DND-41 (cell line): ENCODE measurements around the gene PIK3CG.

ENCODE experiments used
- ATAC-seq: fragments of 200-7000 bp; cut with Tn5 transposase; 3 replicates; pipeline ENCODE4 v1.9.1; 2021; ENCODE audit warnings: low read depth; ENCODE audit not compliant: insufficient read depth
- DNase-seq: peaks from one replicate; pipeline ENCODE4 v3.0.0-alpha.2; 2020
- H2AFZ ChIP-seq: 2 replicates; pipeline ENCODE4 v1.6.0; 2012; ENCODE audit warnings: low read depth, low read length
- H3K27ac ChIP-seq: 2 replicates; pipeline ENCODE4 v1.5.1; 2012; ENCODE audit warnings: low read length, inconsistent platforms
- H3K27me3 ChIP-seq: fragments of 200-600 bp; sonication (generic); 2 replicates; pipeline ENCODE4 v1.6.0; 2012; ENCODE audit warnings: low read length, mild to moderate bottlenecking, inconsistent platforms; ENCODE audit not compliant: insufficient read depth, poor library complexity
- H3K36me3 ChIP-seq: 2 replicates; pipeline ENCODE4 v1.5.1; 2012; ENCODE audit warnings: low read length, inconsistent platforms; ENCODE audit not compliant: insufficient read depth
- H3K4me1 ChIP-seq: 2 replicates; pipeline ENCODE4 v1.5.1; 2012; ENCODE audit warnings: mild to moderate bottlenecking, low read length; ENCODE audit not compliant: insufficient read depth
- H3K4me2 ChIP-seq: 2 replicates; pipeline ENCODE4 v1.6.0; 2012; ENCODE audit warnings: mild to moderate bottlenecking, moderate library complexity, low read length, inconsistent platforms; ENCODE audit not compliant: insufficient read depth
- H3K4me3 ChIP-seq, 2 experiments: fragments of 200-600 bp in 1 of 2; shearing (Covaris generic) in 1 of 2; 2 replicates each; pipeline ENCODE4 v1.5.1; 2012 to 2016; ENCODE audit warnings: inconsistent platforms in 2 of 2, low read length in 2 of 2, mild to moderate bottlenecking in 2 of 2, low read depth in 1 of 2, moderate library complexity in 1 of 2
- H3K79me2 ChIP-seq: 2 replicates; pipeline ENCODE4 v1.6.0; 2012; ENCODE audit warnings: low read length, inconsistent platforms; ENCODE audit not compliant: insufficient read depth
- H3K9ac ChIP-seq: 2 replicates; pipeline ENCODE4 v1.6.0; 2012; ENCODE audit warnings: low read depth, mild to moderate bottlenecking, inconsistent platforms, low read length, moderate library complexity
- H3K9me3 ChIP-seq: 2 replicates; pipeline ENCODE4 v1.5.1; 2012; ENCODE audit warnings: low read length, moderate library complexity, mild to moderate bottlenecking, inconsistent platforms; ENCODE audit not compliant: insufficient read depth, severe bottlenecking
- H4K20me1 ChIP-seq: 2 replicates; pipeline ENCODE4 v1.6.0; 2012; ENCODE audit warnings: low read length; ENCODE audit not compliant: insufficient read depth
- EZH2 ChIP-seq: IDR thresholded peaks from 3 replicates; pipeline ENCODE4 v1.6.1; 2012; ENCODE audit warnings: borderline replicate concordance, low read depth, mild to moderate bottlenecking, moderate library complexity, low read length, inconsistent platforms; ENCODE audit not compliant: severe bottlenecking
- TF ChIP-seq, protein P1 (sequence below): IDR thresholded peaks from 2 replicates; pipeline ENCODE4 v1.5.1; 2012; ENCODE audit warnings: borderline replicate concordance, low read length, moderate library complexity, mild to moderate bottlenecking; ENCODE audit not compliant: poor library complexity, severe bottlenecking; ENCODE audit errors: extremely low read depth

Gene PIK3CG

DNA sequence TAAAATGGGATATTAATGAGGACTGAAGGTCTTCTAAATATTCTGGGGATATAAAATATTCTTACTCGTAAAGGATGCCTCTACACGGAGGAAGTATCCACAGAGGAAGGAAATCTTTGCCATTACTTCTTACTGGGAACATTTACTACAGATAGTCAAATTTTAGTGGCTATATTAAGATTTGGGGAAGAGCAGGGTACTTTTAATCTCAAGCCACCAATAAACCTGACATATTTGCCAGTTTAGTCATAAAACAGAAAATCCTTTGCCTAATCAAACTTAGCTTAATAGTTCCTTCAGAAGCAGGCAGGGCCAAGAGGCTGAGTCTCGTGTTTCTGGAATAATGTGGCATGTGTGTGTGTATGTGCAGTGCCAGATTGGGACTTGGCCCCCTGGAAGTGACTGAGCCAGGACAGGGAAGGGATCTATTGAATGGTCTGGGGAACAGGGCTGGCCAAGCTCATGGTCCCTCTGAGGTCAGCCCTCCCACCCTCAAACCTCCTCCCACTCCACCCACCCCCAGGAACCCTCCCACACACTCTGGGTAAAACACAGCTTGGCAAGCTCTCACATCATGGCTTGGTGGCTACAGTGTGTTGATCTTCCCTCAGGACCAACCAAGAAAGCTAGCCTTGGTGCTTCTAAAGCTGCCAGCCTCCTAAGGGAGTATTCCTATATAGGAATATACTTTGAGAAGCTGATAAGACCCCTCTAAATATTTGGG lies 1.6 kb upstream of the PIK3CG start:
- H3K27me3 ChIP-seq: no peaks in the 10 kb centered on the region
- no peaks in the 10 kb centered on the region for H3K9me3 ChIP-seq
- no peaks in the 10 kb centered on the region for H4K20me1 ChIP-seq
- H3K9ac ChIP-seq: no peak overlapping the region
- H3K4me3 ChIP-seq: no peak overlapping the region; a peak in 1 of 4 replicates
- H2AFZ ChIP-seq: peak overlapping the region; percentile 87; the same call in 1 of the 2 replicates
- no peak overlapping the region; the same call in 1 of the 2 replicates for H3K27ac ChIP-seq
- ATAC-seq (no peak), DNase-seq (no peak)
- H3K4me2 ChIP-seq: no peak overlapping the region
- peaks cover 43% of the 10 kb centered on the region for H3K4me1 ChIP-seq
- no peak for TF ChIP-seq EZH2
- peaks cover 40% of the 10 kb centered on the region for H3K79me2 ChIP-seq
- peaks cover 14% of the 10 kb centered on the region for H3K36me3 ChIP-seq

DNA sequence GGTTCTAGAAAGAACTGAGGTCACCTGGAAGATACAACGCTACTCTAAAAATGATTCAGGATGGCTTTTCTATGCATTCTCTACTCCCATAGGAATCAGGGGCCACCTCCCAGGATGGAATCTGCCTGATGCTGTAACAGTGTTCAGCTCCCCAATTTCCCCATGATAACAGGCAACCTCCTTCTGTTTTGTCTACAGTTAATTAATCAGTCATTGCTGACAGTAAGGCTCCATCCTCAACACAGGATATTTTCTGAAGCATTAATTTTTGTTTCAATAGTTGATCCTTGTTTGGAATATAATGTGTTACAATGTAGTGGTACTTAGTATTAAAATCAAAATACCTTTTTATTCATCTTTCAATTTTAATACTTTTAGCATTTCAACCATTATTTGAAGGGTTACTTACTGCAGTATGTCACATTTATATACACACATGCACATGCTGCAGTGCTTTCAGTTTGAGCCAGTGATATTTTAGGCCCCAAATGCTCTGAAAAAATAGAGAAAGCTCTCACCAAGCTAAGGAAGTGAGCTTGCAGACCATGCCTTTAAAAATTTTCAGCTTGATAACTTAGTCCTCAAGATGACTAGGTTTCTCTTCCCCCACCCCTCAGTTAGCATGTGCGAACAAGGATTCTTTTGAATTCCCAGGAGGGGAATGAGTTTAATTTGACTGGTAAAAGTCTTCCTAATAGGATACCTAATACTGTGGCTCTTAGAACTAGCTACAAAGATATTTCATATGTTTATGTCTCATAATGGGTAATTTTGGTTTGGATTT lies 592 bp upstream of the PIK3CG start:
- peak overlapping the region; percentile 76 for H3K4me2 ChIP-seq
- DNase-seq (peak; percentile 22), ATAC-seq (peak; percentile 58)
- peak overlapping the region; percentile 52 to 64; a peak in 3 of 4 replicates for H3K4me3 ChIP-seq
- H3K9me3 ChIP-seq: no peaks in the 10 kb centered on the region
- peak overlapping the region; percentile 87 for H2AFZ ChIP-seq
- TF ChIP-seq, protein P1, sequence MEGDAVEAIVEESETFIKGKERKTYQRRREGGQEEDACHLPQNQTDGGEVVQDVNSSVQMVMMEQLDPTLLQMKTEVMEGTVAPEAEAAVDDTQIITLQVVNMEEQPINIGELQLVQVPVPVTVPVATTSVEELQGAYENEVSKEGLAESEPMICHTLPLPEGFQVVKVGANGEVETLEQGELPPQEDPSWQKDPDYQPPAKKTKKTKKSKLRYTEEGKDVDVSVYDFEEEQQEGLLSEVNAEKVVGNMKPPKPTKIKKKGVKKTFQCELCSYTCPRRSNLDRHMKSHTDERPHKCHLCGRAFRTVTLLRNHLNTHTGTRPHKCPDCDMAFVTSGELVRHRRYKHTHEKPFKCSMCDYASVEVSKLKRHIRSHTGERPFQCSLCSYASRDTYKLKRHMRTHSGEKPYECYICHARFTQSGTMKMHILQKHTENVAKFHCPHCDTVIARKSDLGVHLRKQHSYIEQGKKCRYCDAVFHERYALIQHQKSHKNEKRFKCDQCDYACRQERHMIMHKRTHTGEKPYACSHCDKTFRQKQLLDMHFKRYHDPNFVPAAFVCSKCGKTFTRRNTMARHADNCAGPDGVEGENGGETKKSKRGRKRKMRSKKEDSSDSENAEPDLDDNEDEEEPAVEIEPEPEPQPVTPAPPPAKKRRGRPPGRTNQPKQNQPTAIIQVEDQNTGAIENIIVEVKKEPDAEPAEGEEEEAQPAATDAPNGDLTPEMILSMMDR: no peak
- TF ChIP-seq EZH2: no peak
- H3K9ac ChIP-seq: peak overlapping the region; percentile 62
- H3K36me3 ChIP-seq: peaks cover 25% of the 10 kb centered on the region
- no peaks in the 10 kb centered on the region for H3K27me3 ChIP-seq
- peaks cover 50% of the 10 kb centered on the region for H3K79me2 ChIP-seq
- H3K4me1 ChIP-seq: peaks cover 54% of the 10 kb centered on the region
- peak overlapping the region; percentile 82 for H3K27ac ChIP-seq
- no peaks in the 10 kb centered on the region for H4K20me1 ChIP-seq

DNA sequence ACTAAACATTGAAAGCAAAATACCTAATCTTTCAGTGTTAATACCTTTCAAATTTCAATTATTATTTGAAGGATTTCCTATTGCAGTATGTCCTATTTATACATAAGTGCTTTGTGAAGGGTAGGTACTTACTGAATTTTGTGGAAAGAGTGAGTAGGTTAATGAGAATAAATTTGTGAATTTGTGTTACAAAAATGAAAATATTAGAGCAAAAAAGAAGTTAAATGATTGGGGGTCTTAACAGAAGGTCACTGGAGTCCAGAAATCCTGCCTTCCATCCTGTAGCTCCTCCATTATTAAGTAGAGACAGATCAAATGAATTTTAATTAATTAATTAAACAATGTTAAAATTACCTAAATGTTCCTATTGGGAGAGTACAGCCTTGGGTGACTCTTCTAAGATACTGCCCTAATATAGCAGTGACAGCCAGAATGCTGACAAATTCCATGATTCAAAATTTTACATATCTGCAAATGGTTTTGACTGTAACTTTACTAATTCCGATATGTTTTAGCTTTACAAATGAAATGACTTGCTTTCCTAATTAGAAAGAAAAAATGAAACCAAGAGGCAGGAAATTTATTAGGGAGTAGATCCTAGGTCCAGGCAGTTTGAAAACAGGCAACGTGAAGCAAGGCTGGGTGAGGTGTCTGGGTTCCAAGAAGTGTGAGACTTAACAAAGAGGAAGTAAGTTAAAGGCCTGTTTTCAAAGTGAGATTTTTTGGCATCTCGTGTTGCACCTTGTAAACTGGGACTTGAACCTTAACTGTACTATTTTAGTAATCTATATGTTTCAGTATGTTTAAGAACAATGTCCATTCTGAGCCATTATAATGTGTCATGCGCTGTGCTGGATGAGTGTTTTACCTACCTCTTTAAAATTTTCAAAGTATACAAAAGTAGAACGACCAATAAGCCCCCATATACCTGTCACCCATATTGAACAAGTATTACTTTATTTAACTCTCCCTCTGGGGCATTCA lies 1.5 kb downstream of the PIK3CG start:
- Histone ChIP-seq H3K4me1 (peaks cover 72% of the 10 kb centered on the region), H3K27me3 (no peaks in the 10 kb centered on the region), H3K27ac (peak overlapping the region; percentile 82), H3K9ac (peak overlapping the region; percentile 62), H3K4me2 (peak overlapping the region; percentile 76), H3K36me3 (peaks cover 36% of the 10 kb centered on the region), H2AFZ (no peak overlapping the region), H3K4me3 (peak overlapping the region; percentile 52 to 64; a peak in 3 of 4 replicates), H3K9me3 (no peaks in the 10 kb centered on the region), H4K20me1 (no peaks in the 10 kb centered on the region), H3K79me2 (peaks cover 66% of the 10 kb centered on the region)
- TF ChIP-seq, protein P1: no peak
- no peak for TF ChIP-seq EZH2
- ATAC-seq (no peak), DNase-seq (peak; percentile 27)
